Stimulated activated CD8-positive, alpha-beta memory T cell treated with anti-CD3 and anti-CD28 coated beads, Interleukin-7, amount 100 ng/mL, for 4 hours (primary cell): ENCODE results near the gene LMTK2.

Source experiments
- DNase-seq, 2 donors: peaks; one replicate each; pipeline ENCODE4 v3.0.0-alpha.2; 2020; ENCODE audit warnings: low read depth in 2 of 2

LMTK2 gene

GRCh38 chr7:98203261-98203963, 96.8 kb downstream of the LMTK2 start:
- DNase-seq: no peak

GRCh38 chr7:98203964-98204605, 97.4 kb downstream of the LMTK2 start:
- DNase-seq: no peak

GRCh38 chr7:98204670-98205069, 98.0 kb downstream of the LMTK2 start:
- no peak for DNase-seq

GRCh38 chr7:98205162-98205845, 98.6 kb downstream of the LMTK2 start:
- no peak for DNase-seq

GRCh38 chr7:98206451-98207330, 100.0 kb downstream of the LMTK2 start:
- DNase-seq: no peak

- no peak for DNase-seq
Observed at GRCh38 chr7:98209166-98209920, 102.7 kb downstream of the LMTK2 start.

GRCh38 chr7:98210513-98211220, 104.0 kb downstream of the LMTK2 start:
- DNase-seq: no peak

GRCh38 chr7:98211221-98211675, 104.6 kb downstream of the LMTK2 start, which contains the start of gene BHLHA15:
Gene BHLHA15 (plus strand): TSS chr7:98211439. CDS start chr7:98212310, 871 bp downstream.
- DNase-seq: peak in 1 of 2 donors; percentile 24

- no peak for DNase-seq
Observed at GRCh38 chr7:98211676-98212531, 105.2 kb downstream of the LMTK2 start.

- DNase-seq: no peak
Observed at GRCh38 chr7:98212532-98213041, 105.9 kb downstream of the LMTK2 start.

GRCh38 chr7:98213296-98213887, 106.7 kb downstream of the LMTK2 start:
- no peak for DNase-seq

GRCh38 chr7:98213888-98214810, 107.5 kb downstream of the LMTK2 start:
- no peak for DNase-seq

GRCh38 chr7:98214811-98215321, 108.2 kb downstream of the LMTK2 start:
- DNase-seq: no peak

- no peak for DNase-seq
Observed at GRCh38 chr7:98215561-98216495, 109.2 kb downstream of the LMTK2 start.

GRCh38 chr7:98216941-98217622, 110.4 kb downstream of the LMTK2 start:
- no peak for DNase-seq
